PFSK-1 (cell line): ENCODE results near the gene LTBP1.

Source experiments
- FOXP2 ChIP-seq: optimal IDR thresholded peaks from 2 replicates; pipeline ENCODE3; 2011; ENCODE audit warnings: borderline replicate concordance, control low read depth, inconsistent platforms; ENCODE audit not compliant: insufficient read depth; ENCODE audit errors: extremely low read length, extremely low read depth
- POLR2AphosphoS5 ChIP-seq: IDR thresholded peaks from 2 replicates; pipeline ENCODE4 v1.6.1; 2012; ENCODE audit warnings: low read depth, mild to moderate bottlenecking, control low read depth, low read length, moderate library complexity
- SIN3A ChIP-seq: IDR thresholded peaks from 2 replicates; pipeline ENCODE4 v1.6.1; 2012; ENCODE audit warnings: mild to moderate bottlenecking, low read length, moderate library complexity, borderline replicate concordance; ENCODE audit not compliant: insufficient read depth
- TAF1 ChIP-seq: IDR thresholded peaks from 2 replicates; pipeline ENCODE4 v1.6.1; 2012; ENCODE audit warnings: low read length, control low read depth, borderline replicate concordance; ENCODE audit not compliant: insufficient read depth
- TF ChIP-seq, protein P1 (sequence below), 2 experiments: IDR thresholded peaks; 2 replicates each; pipeline versions ENCODE4 v1.6.1 to v1.8.0; 2011 to 2012; ENCODE audit warnings: low read depth in 2 of 2, low read length in 2 of 2, control low read depth in 1 of 2, inconsistent platforms in 1 of 2, mild to moderate bottlenecking in 1 of 2, moderate library complexity in 1 of 2; ENCODE audit not compliant: insufficient read depth in 1 of 2

LTBP1 gene

DNA sequence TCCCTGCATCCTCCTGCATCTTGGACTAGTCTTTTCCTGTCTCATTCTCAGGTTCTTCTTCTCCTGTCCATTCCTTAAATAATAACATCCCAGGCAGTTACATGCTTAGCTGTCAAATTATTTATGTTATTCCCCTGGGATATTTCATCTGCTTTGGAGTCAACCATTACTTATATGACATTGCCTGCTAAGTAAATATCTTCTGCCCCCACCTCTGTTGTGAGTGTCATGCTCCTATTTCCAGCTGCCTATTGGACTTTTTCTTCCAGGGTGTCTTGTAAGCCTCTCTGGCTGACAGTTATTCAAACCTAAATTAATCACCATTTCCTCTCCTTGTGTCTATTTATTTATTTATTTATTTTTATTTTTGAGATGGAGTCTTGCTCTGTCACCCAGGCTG is 405.0 kb downstream of the LTBP1 start:
- TF ChIP-seq SIN3A (no peak), POLR2AphosphoS5 (no peak), FOXP2 (no peak), TAF1 (no peak)
- TF ChIP-seq, protein P1, sequence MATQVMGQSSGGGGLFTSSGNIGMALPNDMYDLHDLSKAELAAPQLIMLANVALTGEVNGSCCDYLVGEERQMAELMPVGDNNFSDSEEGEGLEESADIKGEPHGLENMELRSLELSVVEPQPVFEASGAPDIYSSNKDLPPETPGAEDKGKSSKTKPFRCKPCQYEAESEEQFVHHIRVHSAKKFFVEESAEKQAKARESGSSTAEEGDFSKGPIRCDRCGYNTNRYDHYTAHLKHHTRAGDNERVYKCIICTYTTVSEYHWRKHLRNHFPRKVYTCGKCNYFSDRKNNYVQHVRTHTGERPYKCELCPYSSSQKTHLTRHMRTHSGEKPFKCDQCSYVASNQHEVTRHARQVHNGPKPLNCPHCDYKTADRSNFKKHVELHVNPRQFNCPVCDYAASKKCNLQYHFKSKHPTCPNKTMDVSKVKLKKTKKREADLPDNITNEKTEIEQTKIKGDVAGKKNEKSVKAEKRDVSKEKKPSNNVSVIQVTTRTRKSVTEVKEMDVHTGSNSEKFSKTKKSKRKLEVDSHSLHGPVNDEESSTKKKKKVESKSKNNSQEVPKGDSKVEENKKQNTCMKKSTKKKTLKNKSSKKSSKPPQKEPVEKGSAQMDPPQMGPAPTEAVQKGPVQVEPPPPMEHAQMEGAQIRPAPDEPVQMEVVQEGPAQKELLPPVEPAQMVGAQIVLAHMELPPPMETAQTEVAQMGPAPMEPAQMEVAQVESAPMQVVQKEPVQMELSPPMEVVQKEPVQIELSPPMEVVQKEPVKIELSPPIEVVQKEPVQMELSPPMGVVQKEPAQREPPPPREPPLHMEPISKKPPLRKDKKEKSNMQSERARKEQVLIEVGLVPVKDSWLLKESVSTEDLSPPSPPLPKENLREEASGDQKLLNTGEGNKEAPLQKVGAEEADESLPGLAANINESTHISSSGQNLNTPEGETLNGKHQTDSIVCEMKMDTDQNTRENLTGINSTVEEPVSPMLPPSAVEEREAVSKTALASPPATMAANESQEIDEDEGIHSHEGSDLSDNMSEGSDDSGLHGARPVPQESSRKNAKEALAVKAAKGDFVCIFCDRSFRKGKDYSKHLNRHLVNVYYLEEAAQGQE (IDR thresholded peaks at IDR 0.05; ENCODE audit: insufficient read depth in 1 of 2, low read depth in 2 of 2, low read length in 2 of 2) = no peak

DNA sequence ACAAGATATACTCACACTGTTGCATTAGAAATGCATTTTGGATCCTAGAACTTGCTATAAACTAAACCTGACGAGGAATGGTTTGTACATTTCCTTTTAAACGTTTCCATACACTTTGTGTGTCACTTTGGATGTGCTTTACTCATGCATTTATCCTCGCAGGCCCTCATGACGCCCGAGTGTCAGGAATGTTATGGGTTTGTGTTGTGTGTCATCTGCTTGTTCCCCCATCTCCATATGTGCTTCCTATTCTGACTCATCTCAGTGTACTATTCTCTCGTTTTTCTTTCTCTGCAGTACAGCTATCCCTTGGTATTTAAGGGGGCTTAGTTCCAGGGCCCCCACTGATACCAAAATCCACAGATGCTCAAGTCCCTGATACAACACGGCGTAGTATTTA is 408.2 kb downstream of the LTBP1 start:
- TF ChIP-seq, protein P1 (IDR thresholded peaks at IDR 0.05; ENCODE audit: insufficient read depth in 1 of 2, low read depth in 2 of 2, low read length in 2 of 2) = no peak
- no peak for TF ChIP-seq TAF1
- no peak for TF ChIP-seq FOXP2
- no peak for TF ChIP-seq POLR2AphosphoS5
- no peak for TF ChIP-seq SIN3A

DNA sequence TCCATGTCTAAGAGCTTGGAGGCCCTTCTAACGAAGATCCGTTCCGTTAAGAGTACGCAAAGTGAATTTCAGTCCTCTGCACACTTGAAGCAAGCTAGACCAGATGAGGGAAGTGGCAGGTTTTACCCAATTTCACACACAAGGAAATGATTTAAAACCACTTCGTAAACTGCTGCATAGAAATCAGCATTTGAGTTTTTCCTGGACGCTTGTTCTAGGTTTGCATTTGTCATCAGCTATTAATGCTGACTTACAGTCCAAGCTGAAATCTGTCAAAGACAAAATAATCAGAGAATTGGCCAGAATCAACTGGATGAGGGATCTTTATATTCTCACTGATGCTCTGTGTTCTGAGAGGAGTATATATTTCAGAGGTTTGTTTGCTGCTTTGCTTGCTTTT is 412.1 kb downstream of the LTBP1 start:
- TF ChIP-seq SIN3A (no peak), FOXP2 (no peak), POLR2AphosphoS5 (no peak), TAF1 (no peak)
- TF ChIP-seq, protein P1 (IDR thresholded peaks at IDR 0.05; ENCODE audit: insufficient read depth in 1 of 2, low read depth in 2 of 2, low read length in 2 of 2) = no peak

DNA sequence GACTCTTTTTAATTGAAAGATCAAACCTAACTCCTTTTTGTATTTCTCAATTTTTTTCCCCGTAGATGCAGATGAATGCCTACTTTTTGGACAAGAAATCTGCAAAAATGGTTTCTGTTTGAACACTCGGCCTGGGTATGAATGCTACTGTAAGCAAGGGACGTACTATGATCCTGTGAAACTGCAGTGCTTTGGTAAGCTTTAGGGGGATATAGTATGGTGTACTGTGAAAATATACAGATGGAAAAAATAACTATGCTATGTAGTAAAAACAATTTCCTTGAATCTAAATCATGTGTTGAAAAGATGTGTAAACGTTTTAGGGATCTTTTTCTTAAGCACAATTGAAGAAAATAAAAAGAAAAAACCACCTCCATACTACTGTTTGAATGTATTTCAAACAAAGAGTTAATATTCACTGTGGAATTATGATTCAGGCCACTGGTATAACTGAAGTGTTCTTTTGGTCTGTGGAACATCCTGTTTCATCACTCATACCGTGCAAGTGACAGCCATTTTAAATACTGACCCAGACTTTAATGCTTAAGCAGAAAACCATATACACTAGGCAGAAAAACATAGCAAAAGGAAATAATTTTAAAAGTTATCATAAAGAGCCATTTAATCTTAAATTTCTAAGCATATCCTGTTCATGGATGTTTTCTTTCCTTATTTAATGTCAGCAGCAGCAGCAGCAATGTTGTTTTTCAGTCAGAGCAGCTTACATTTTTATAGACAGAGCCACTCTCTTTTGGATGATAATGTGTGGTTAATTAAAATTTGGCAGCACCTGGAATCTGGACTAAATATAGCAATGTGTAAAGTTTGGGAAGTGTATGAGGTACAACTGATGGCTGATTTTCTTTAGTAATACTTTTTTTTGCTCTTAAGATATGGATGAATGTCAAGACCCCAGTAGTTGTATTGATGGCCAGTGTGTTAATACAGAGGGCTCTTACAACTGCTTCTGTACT is 416.9 kb downstream of the LTBP1 start:
- TF ChIP-seq FOXP2 (no peak), SIN3A (no peak), TAF1 (no peak), POLR2AphosphoS5 (no peak)
- TF ChIP-seq, protein P1 (IDR thresholded peaks at IDR 0.05; ENCODE audit: insufficient read depth in 1 of 2, low read depth in 2 of 2, low read length in 2 of 2) = no peak
